ENCODE measurements around the gene PCBP1.

PCBP1 gene

GRCh38 chr2:70111752-70112591 lies 24.7 kb downstream of the PCBP1 start:
- DNase-seq (ENCODE audit: low read depth in 1 of 2, low spot score in 1 of 2) = no peak
- no peak for TF ChIP-seq CTCF (IDR thresholded peaks at IDR 0.05; ENCODE audit: insufficient read depth, low read length)
- no peak for TF ChIP-seq SPI1 (IDR thresholded peaks at IDR 0.05; ENCODE audit: borderline replicate concordance, low read depth)
- TF ChIP-seq REST (IDR thresholded peaks at IDR 0.05; ENCODE audit: insufficient replicate concordance, low read depth) = no peak
- no peak for TF ChIP-seq POLR2AphosphoS5 (IDR thresholded peaks at IDR 0.05; ENCODE audit: low read depth)
- no peak for TF ChIP-seq GABPA (IDR thresholded peaks at IDR 0.05; ENCODE audit: low read depth)
- Histone ChIP-seq H3K27me3 (ENCODE audit: insufficient read depth, poor library complexity, severe bottlenecking) (no peaks in the 10 kb centered on the region), H3K4me3 (replicated peaks; ENCODE audit: insufficient read depth, low read length) (no peak overlapping the region), H3K27ac (replicated peaks) (peak overlapping the region; percentile 66)

- Histone ChIP-seq H3K4me3 (replicated peaks; ENCODE audit: insufficient read depth, low read length) (no peak overlapping the region), H3K27ac (replicated peaks) (no peak overlapping the region), H3K27me3 (ENCODE audit: insufficient read depth, poor library complexity, severe bottlenecking) (no peaks in the 10 kb centered on the region)
- DNase-seq (ENCODE audit: low read depth in 1 of 2, low spot score in 1 of 2) = no peak
- TF ChIP-seq CTCF (IDR thresholded peaks at IDR 0.05; ENCODE audit: insufficient read depth, low read length) = no peak
- TF ChIP-seq POLR2AphosphoS5 (IDR thresholded peaks at IDR 0.05; ENCODE audit: low read depth) = no peak
- TF ChIP-seq REST (IDR thresholded peaks at IDR 0.05; ENCODE audit: insufficient replicate concordance, low read depth) = no peak
- no peak for TF ChIP-seq GABPA (IDR thresholded peaks at IDR 0.05; ENCODE audit: low read depth)
- no peak for TF ChIP-seq SPI1 (IDR thresholded peaks at IDR 0.05; ENCODE audit: borderline replicate concordance, low read depth)
Measured at GRCh38 chr2:70113359-70114070, 26.2 kb downstream of the PCBP1 start.

GRCh38 chr2:70115646-70116442 lies 28.6 kb downstream of the PCBP1 start:
- no peaks in the 10 kb centered on the region for H3K27me3 ChIP-seq (ENCODE audit: insufficient read depth, poor library complexity, severe bottlenecking)
- TF ChIP-seq POLR2AphosphoS5 (IDR thresholded peaks at IDR 0.05; ENCODE audit: low read depth) (no peak), GABPA (IDR thresholded peaks at IDR 0.05; ENCODE audit: low read depth) (no peak), SPI1 (IDR thresholded peaks at IDR 0.05; ENCODE audit: borderline replicate concordance, low read depth) (no peak), REST (IDR thresholded peaks at IDR 0.05; ENCODE audit: insufficient replicate concordance, low read depth) (no peak), CTCF (IDR thresholded peaks at IDR 0.05; ENCODE audit: insufficient read depth, low read length) (no peak)
- DNase-seq (ENCODE audit: low read depth in 1 of 2, low spot score in 1 of 2) = no peak
- H3K4me3 ChIP-seq (replicated peaks; ENCODE audit: insufficient read depth, low read length) = no peak overlapping the region
- peak overlapping the region; percentile 23 for H3K27ac ChIP-seq (replicated peaks)
